EL (cell line): Measurements from ENCODE around the gene POU6F2.
A peak's percentile ranks its signal among the peaks of the same experiment; 100 is the strongest.

ENCODE experiments used
- DNase-seq: peaks from one replicate; pipeline ENCODE4 v3.0.0-alpha.2; 2016

POU6F2 gene

DNA sequence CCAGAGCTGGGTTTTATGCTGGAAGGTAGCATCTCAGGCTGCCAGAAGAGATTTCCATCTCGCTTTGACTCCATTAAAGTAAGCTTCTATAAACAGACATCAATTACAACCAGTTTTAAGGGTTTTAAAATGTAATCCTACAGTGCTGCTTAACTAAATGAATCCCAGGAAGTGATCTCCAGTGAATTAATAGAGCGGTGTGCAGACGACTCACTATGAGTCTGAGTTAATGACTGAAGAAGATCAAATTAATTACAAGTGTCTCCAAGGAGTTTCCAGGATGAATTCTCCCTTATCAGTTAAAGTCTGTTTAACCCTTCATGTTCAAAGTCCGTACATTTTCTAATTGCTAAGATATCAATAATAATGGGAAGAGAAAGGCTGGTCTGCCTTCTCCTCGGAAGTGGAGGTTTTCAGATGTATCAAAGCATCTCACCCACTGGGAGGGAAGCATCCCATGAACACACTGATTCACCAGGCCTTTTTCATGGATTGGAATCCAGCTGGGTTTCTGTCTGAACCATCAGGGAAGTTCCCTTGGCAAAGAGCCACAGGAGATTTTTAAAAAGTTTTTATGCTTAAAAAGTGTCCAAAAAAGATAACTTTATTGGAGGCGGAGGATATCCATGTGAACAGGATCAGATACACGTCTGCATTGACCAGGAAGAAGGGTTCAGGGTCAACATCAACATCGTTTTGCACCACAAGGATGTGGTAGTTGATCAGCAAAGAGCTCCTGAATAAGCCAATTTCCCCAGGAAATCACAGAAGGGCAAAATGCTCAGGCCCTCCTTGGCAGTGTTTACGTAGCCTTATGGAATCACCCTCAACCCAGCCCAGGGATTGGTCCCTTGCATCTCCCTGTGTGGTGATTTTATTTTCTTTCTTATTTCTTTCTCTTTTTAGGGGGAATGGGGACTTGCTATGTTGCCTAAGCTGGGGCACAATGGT lies 288.2 kb downstream of the POU6F2 start:
- no peak for DNase-seq

DNA sequence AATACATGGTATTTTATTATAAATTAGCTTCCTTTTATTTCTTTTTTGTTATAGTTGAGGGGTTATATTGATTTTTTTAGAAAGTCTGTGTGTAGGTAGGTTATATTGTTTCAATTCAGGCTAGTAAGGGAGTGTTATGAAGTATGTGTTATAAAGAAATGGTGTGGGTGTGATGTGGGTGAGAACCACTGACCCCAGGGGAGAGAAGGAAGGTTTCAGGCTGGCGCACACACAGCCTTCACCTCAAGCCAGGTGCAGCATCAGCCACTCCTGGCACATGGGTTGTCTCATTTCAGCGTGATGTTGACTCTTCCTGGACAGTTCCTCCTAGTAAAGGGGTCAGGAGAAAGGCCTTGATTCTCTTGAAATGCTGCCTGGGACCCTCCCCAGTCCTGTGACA lies 291.3 kb downstream of the POU6F2 start:
- no peak for DNase-seq

DNA sequence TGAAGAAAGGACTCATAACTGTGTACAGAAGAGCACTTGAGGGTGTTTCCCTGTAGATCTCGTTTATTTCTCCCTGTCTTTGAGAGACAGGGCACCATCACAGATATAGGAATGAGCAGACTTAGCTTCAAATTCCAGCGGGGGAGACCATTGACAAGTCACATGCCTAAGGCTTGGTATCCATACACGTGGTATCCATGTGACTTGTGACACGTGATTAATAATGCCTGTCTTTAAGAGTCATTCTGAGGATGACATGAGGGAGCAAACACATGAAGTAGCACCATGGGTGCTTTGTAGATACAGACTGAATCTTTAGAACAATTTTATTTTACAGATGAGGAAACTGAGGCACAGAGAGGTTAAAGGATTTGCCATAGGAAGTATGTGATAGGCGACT lies 292.3 kb downstream of the POU6F2 start:
- DNase-seq: no peak

DNA sequence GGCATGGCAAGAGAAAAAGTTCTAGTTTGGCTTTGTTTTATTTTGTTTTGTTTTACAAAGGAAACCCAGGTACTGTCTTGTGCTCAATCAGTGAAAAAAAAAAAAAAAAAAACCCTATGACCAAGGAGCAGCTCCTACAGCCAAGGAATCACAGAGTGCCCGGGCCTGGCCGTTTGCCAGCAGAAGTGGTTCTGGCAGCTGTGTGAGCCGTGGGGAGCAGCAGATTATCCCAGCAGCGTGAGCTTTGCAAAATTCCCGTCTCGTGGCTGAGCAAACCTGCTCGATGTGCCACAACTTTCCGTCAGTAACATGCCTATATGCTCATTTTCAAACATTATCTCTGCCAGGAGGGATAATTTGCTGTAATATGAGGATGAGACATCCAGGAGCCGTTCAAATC lies 293.7 kb downstream of the POU6F2 start:
- DNase-seq: peak; percentile 5

DNA sequence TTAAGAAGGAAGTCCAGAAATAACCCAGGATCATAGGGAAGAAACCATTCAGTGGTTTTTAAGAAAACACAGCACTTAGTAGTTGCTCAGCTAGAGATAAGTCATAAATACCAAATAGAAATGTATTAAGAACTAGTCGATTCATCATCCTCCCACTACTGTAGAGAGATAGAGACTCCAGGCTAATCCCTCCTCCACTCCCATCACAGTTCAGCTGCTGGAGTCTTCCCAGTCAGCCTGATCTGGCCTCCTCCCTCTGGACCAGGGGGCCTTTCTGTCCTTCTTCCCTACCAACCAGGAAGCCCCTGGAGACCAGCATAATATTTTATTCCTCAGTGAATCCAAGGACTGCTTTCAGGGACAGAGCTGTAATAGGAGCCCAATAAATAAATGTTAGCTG lies 294.4 kb downstream of the POU6F2 start:
- no peak for DNase-seq

DNA sequence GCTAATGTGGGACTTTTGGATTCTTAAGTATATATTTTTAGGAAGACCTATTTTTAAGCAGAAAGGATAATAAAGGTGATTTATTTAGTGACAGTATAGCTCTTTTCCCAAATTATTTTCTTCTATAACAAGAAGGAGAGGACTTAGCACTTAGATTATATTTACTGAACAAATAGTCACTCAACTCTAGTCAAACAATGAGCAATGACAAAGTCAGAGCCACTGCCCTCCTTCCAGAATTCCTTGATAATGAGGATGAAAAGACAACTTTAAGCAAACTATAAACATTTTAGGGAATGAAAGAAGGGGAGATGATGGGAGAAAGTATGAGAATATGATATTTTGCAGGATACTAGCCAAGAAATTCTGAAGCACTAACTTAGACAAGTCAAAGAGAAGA lies 295.0 kb downstream of the POU6F2 start:
- no peak for DNase-seq

DNA sequence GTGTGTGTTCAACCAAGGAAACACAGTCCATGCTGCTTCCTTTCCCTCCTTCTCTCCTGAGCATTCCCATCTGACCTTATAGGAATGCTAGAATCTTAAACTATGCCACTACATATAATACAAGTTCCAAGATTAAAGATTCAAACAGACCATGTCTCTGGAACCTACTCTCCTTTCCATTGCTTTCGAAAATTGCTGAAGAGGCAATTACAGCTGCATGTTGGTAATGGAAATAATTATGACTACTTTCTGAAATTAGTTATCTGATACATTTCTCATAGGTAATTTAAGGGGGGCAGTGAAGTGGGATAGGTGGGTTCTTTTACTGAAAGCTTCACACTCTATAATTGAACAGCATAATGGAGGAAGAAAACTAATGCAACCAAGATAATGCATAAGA lies 302.6 kb downstream of the POU6F2 start:
- DNase-seq: no peak

DNA sequence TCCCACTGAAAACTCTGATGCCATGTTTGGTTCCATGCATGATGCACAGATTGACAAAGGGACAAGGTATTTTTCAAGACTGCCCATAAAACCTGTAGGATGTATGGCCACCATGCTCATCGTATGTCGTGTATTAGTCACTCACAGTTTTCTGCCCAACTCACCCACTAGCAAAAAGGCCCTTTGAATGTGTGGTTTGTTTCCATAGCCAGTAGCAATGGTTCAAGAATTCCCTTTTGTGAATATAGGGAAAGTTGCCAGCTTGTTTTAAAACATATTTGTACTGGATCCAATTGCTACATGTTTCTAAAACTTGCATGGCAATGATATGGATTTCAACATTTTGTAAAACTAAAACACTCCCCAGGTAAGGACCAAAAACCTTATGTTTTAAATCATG lies 307.5 kb downstream of the POU6F2 start:
- no peak for DNase-seq

DNA sequence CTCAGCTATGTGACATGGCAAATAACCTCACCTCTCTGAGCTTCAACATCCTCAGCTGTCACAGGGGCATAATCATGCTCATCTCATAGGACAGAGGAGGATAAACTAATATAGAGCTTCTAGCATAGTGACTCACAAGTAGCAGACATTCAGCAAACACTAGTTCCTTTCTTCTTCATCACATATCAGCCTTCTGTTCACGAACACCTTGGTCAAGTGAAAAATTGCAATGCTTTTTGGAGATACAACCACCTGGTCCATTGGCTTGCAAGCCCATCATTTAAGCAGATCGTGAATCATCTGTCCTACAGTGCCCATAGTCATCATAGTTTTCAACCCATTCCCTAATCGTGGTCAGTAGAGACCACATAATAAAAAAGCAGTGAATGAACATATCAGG lies 310.6 kb downstream of the POU6F2 start:
- no peak for DNase-seq

DNA sequence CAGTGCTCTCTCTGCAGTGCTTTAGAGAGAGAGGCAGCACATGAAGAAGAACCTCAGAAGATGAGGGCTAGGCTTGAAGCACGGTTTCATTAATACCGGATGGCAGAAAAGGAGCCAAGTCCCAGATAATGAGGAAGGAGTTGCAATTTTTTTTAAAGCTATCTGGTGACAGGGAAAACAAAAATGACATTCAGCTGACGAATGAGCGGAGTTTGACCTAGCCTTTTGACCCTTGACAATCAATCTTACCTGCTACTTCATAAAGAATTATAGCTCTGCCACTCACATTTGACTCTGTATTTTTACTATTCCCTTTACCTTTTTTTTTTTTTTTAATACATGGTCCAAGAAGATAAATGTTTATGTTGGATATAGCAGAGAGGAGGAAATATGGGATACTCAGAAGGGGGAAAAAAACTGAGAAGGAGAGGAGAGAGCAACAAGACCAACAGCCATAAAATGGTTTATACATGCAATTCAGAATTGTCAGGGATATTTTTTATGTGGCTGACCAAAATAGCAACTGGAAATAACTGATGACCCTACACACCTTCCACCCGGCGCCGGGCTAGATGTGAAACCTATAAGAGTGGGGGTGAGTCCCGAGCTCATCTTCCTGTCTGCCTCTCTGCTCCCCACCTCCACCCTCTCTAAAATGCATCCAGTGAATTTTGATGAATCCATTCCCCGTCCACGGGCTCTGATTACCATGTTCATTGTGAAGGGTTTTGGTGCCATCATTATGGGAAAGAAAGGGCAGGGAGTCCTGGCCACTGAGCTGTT lies 314.1 kb downstream of the POU6F2 start:
- no peak for DNase-seq

DNA sequence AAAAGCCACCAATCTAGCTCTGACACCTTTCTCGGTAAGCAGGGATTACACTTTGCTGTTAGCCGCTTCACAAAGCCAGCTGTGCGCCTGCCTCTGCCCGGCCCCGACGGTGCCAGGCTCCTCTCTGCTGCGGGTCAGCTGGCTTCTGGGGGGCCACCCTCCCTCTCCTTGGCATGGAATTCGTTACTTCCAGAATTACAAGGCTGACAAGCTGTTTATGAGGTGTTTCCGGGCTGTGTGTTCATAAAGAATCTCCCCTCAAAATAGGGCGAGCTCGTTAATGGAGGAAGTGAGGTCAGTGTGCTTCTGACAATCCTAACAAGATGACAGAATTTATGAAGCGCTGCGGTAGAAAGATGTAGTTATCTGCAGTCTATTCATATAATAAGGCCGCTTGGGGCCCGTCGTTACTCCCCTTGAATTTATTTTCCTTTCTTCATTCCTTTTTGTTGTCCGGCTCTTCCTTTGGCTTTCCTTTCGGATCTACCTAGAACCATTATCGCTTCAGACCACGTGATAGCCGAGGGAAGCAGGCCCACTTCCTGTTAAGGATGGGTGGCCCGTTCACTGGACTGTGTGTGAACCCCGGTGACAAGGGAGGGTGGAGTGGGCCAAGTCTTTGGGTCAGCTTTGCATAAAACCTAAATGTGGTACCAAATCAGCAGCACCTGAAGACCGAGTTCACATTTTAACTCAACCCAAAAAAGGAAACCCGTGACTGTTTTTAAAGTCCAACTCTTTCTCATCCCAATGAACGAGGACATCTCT lies 315.5 kb downstream of the POU6F2 start:
- no peak for DNase-seq

DNA sequence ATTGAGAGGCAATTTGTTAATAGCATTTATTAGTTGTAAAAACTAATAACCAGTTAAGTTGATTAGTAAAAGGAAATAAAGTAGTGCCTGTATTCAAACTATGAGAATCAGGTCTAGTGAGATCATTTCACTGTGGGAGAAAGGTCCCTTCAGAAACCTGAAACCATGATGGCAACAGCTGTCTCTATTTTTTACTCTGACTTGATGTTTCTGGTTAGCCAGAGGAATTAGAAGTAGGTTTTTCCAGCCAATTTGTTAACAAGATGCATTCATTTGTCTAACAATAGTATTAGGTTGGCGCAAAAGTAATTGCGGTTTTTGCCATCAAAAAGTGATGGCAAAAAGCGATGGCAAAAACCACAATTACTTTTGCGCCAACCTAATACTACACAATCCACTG lies 316.3 kb downstream of the POU6F2 start:
- DNase-seq: no peak

DNA sequence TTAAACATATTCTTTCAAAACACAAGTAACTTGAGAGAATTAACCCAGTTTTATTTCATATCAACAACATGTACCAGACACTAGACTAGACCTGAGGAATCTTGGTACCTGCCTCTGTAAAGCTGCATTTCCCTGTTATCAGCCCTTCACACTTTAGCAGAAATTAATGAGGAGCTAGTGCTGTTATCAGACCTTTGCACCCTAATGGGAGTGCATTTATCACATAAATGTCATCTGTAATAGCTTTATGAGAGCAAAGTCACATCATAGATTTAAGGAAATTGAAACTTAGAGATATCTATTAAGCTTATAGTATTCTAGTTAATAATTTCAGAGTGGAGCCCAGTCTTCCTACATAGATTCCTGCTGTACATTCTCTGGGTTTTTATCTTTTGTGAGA lies 318.1 kb downstream of the POU6F2 start:
- DNase-seq: no peak

DNA sequence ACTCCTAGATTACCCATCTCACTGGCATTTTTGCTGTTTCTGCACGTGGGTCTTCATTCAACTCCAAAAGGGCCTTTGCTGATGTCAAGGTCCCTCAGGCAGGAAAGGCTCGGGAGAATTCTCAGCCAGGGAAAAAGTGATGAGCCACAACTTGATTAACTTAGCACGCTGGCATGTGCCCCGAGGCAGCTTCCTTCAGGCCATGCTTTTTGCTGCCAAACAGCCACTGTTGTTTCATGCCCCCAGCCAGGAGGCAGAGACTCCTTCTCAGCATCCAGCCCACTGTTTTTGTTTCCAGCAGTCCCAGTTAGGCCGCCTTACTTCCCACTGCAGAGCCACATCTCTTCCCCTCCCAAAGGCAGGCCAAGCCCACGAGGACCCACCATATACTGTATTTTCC lies 322.0 kb downstream of the POU6F2 start:
- peak; percentile 63 for DNase-seq

DNA sequence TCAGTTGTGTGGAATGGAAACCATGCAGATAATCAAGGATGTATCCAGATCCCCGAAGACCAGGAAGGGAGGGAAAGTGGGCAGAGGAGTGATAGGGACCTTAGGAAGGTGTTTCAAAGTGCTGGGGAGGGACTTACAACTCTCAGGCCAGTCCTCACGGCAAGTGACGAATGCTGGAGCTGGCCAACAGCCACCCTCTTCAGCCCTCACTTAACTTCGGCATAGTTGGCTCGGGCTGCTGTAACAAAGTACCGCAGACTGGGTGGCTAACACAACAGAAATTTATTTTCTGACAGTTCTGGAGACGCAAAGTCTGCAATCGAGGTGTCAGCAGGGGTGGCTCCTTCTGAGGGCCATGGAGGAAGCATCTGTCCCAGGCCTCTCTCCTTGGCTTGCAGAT lies 322.6 kb downstream of the POU6F2 start:
- DNase-seq: peak; percentile 30

DNA sequence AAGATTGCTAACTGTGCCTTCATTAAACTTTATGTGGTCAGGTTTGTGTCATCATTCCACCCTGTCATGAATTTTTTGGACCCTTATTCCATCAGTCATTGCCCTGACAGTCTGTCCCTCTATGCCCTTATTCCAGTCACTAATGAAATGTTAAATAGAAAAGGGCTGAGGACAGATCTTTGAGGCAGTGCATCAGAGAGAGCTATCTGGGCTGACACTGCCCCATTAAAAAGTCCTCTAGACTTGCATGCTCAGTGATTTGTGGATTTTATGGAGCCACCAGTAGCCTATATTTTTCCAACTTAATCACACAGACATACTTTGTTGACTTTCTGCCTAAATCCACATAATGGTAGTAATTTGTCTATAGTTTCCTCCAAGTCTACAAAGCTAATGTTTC lies 323.8 kb downstream of the POU6F2 start:
- DNase-seq: no peak

DNA sequence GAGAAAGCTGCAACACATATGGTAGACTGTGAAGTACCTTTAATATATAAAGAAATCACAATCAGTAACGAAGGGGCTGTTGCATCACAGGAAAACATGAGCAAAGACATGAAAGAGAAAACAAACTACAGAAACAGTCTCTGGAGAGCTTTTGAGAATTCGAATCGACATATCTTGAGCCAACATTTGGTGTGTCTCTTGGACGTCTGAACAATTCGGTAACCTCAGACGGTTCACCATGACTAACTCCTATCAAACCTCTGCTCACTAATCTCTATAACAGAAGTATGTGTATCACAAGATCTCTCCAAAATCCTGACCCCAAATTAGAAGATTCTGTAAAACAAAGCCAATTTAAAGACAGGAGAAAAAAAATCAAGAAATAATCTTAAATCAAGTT lies 326.5 kb downstream of the POU6F2 start:
- no peak for DNase-seq

DNA sequence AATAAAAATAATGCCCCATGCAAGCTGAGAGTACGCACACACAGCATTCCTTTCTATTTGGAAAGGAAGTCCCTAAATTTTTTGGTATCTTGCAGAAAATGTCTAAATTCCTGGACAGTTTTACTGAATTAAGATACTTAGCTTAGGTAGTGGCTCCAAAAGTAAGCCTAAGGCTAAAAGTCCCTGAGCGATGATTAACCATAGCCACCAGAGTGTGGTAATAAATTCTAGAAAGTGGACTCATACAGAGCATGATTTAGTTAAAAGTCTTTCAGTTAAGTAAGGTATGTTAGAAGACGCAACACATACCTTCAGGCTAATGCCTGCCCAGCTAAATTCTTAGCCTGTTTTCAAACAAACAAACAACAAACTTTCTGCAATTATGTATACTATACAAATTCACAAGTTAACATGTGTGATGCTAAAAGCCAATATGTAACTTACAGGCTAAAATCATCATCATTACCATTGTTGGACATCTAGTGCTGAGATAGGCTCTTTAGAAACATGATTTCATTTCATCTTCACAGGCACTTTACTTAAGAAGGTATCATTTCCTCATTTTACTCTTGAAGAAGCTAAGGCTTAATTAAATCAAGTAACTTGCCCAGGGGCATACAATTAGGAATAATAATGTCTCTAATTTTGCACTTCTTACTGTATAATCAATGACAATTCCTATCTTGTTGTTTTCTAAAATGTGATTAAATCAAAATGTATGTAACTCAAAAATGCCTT lies 327.1 kb downstream of the POU6F2 start:
- DNase-seq: peak; percentile 13

DNA sequence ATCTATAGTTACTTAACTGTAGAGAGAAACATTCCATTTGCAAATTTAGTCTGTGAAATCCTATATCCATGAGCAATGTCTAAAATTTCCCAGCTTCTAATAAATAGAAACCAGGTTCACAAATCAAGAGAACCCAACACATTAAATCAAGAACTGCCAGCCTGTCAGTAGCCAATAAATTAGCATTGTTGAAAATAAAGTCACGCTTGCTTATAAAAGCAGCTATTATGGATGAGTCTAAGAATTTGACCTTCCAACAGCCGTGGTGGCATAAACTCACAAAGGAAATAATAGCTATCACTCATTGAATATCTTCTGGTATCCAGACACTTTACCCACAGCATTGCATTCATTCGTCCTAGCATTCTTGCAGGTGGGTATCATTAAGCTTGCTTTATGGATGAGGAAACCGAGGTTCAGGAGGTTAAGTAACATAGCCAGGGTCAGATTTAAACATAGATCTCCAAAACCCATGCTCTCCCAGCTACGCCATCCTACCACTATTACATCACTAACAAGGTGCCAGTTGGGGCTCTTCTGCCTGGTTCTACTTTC lies 328.4 kb downstream of the POU6F2 start:
- DNase-seq: peak; percentile 36

DNA sequence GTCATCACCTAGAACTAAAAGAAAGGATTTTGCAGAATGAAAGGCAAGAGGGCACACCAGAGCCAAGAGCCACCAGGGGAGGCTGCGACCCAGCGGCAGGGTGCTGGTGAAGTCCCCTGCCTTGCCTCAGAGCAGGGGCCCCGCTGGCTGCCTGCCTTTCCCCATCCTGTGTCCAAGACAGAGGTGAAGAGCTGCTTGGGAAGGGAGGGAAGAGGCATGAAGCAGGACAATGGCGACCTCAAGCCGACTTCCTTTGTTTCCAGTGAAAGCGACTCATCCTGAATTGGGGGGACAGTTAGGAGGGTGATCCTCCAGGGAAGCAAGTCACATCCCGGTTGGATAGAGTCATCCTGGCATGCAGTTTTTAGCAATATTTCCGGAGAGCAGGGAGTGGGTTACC lies 333.0 kb downstream of the POU6F2 start:
- no peak for DNase-seq

DNA sequence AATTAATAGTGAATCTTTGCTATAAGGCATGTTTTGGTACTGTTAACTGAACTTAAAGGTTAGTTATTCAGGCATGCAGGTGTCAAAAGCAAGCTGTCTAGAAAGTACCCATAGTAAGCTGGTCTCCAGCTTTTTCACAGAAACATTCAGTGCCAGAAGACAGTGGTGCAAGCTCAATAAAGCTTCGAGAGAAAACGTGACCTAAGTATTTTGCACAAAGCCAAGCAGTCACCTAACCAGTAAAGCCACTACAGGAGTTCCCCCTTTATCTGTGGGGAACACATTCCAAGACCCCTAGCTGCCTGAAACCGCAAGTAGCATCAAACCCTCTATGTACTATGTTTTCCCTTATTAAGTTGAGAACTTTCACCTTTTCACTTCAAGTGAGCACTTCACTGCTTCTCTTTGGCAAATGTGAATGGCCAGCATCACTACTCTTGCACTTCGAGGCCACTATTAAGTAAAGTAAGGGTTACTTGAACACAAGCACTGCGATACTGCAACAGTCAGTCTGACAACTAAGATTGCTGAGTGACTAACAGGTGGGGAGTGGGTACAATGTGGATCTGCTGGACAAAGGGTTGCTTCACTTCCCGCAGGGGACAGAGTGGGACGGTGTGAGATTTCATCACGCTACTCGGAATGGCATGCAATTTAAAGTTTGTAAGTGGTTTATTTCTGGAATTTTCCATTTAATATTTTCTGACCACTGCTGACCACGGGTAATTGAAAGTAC lies 334.7 kb downstream of the POU6F2 start:
- DNase-seq: no peak

DNA sequence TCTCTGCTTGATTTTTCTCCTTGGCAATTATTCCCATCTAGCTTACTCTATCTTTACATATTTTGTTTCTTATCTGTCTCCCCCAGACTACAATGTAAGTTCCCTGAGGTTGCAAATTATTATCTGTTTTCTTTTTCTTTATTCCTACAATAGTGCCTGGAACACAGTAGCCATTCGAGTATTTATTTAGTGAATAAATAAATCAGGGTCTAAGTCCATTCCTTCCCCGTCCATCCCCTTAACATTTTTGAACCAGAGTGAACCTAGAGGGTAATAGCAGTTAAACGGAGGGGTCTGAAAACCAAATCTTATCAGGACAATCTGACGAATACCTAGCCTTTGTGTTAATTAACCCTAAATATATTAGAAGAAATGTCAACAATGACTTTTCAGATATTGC lies 335.7 kb downstream of the POU6F2 start:
- DNase-seq: no peak
